Measurements from ENCODE around the gene PAX8.

The PAX8 gene

DNA sequence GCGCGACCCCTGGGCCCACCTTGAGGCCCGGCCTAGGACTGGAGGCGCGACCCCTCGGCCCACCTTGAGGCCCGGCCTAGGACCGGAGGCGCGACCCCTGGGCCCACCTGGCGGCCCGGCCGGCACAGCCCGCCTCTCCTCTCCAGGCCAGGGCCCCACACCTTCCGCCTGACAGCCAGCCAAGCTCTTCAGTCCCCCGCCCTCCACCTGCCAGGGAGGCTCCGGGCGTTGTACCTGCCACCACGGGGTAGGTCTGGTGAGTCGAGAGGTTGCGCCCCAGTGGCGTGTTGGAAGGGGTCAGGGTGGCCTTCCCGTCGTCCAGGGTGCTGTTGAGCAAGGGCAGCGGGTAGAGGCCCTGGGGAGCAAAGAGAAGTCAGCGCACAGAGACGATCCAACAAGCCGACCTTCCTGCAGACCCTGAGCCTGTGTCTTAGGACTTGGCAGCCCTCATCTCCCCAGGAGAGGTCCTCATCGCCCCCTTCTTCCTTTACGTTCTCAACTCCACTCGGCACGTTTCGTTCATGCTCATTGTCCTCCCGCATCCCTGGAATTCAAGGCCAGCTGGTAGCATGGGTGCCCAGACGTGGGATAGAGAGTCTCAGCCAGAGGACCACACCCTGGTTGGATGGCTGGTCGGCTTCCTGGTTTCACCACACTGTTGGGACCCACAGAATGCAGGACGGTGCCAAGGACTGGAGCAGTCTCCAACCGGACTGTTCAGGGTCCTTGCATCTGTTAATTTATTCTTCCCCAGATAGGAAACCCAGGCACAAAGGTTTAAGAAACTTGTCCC, 42.2 kb downstream of the PAX8 start:
- no peak for DNase-seq (ENCODE audit: low read depth in 2 of 2)

DNA sequence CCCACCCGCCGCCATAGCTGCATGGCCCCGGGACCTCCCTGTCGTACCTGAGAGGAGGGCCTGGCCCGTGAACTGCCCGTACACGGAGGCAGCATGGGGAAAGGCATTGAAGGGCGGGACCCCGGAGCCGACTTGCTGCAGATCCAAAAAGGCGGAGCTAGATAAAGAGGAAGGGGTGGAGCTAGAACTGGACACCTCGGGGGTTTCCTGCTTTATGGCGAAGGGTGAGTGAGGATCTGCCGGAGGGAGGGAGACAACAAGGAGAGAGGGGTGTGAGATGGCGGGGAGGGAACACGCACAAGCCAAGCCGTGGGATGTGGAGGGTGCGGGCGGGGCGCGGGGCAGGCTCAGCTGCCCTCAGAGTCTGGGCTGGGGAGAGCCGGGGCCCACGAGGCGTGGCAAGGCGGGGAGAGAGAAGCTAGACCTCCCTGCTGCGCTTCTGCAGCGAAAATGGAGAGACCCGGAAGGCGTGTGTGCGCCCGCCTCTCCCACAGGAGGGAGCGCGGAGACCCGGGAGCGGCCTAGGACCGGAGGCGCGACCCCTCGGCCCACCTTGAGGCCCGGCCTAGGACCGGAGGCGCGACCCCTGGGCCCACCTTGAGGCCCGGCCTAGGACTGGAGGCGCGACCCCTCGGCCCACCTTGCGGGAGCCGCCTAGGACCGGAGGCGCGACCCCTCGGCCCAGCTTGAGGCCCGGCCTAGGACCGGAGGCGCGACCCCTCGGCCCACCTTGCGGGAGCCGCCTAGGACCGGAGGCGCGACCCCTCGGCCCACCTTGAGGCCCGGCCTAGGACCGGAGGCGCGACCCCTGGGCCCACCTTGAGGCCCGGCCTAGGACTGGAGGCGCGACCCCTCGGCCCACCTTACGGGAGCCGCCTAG, 43.1 kb downstream of the PAX8 start:
- peak; percentile 48 to 58 for DNase-seq (ENCODE audit: low read depth in 2 of 2)

DNA sequence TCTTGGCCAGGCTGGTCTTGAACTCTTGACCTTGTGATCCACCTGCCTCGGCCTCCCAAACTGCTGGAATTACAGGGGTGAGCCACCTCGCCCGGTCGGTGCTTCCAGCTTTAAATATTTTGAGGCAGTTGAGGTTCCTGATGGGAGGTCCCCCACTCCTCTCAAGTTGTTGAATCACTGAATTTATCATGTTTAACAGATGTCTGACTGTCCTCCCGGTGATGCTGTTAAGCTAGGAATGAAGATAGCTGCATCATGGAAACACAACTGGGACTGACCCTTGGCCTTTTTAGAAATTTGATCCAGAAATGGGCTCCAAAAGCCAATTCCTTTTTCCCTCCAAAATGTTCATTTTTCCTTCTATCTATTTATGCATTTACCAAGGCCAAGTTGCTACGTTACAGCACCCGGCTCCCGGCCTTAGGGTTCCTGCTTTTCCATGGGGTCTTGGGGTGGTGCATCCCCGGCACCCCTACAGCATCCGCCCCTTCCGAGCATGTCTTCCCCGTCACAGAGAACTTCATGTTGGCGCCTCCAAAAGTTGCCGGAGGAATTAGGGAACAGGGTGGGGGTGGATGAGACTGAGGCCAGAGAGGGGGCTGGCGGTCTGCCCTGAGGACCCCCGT, 43.9 kb downstream of the PAX8 start:
- DNase-seq (ENCODE audit: low read depth in 2 of 2): no peak

DNA sequence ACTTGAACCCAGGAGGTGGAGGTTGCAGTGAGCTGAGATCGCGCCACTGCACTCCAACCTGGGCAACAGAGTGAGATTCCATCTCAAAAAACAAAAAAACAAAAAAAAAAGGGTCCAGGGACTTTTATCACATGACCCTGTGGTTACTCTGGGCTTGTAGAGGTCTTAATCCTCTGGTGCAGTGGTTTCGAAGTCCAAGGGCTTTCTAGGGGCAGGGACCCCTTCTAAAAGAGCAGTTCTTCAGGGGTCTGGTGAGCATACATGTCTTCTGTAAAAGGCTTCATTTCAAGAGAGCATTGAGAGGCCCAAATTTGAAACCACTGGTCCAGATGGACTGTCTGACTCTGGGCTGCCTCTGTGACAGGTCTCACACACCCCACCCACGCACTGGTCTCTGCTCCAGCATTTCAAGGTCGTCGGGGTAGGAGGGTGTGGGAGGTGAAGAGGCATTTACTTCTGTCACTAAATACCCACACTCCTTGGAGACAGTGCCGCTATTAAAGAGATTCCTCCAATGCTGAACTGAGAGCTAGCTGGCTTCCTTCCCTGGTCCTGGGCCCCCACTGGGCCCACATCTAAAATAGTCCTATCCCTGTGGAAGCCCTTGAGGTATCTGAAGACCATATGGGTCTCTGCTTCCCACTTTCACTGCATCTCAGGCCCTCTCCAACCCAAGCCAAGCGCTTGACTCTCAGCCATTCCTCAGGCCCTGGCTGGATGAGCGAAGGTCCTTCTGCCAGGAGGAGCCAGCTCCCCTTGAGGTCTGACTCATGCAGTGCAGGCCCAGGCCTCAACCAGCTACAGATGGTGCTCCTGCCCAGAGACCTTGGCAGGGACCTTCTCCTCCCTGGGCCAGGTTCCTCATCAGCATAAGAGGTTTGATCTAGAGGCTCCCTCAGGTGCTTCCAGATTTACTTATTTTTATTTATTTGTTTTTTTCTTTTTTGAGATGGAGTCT, 44.8 kb downstream of the PAX8 start:
- no peak for DNase-seq (ENCODE audit: low read depth in 2 of 2)

DNA sequence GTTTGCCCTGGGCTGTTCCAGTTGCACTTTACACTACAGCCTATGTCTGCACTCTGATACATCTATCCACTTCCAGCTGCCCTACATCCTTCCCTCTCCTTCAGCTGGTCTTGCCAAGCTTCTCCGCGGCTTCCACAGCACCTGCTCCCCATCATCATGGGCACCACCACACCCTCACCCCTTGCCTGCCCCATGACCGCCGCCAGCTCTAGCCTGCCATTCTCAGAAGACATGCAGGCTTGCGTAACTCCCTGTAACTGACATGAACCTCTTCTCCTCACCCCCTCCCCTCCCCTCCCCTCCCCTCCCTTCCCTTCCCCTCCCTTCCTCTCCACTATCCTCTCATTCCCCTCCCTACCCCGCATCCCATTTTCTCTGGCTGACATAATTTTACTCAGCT, 46.0 kb downstream of the PAX8 start:
- DNase-seq (ENCODE audit: low read depth in 2 of 2): no peak

DNA sequence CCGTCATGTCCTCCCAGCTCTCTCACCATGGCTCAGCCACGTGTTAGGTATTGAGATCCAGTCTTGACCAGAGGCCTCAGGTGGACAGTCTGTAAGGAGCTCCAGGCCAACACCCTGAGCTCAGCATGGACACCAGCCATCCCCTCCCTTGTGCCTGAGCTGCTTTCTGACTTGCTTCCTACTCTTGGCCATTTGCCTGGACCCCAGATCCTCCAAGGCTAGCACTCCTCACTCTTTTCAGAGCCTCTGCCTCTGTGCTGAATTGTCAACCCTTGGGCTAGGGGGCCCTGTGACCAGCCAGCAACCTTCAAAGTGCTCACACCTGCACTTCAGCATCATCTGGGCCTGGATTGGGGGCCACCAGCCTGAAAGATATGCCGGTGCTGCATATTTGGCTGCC, 46.6 kb downstream of the PAX8 start:
- no peak for DNase-seq (ENCODE audit: low read depth in 2 of 2)

DNA sequence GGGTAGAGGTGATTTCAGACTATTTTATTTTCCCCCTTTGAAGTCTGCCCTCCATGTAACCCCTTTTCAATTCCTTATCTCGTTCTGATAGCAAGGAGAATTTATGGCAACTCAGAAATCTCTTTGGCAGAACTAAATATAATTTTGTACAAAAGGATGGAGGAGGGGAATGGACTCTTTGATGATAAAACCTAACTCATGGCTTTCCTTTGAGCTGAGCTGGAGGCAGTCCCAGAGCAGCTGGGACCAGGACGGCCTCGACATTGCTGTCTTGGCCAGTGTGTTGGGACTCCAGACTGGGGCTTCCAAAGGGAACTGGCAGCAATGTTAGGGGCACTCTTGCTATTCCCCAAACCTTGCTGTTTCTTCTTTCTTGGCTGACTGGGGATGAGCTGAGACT, 47.7 kb downstream of the PAX8 start:
- no peak for DNase-seq (ENCODE audit: low read depth in 2 of 2)

DNA sequence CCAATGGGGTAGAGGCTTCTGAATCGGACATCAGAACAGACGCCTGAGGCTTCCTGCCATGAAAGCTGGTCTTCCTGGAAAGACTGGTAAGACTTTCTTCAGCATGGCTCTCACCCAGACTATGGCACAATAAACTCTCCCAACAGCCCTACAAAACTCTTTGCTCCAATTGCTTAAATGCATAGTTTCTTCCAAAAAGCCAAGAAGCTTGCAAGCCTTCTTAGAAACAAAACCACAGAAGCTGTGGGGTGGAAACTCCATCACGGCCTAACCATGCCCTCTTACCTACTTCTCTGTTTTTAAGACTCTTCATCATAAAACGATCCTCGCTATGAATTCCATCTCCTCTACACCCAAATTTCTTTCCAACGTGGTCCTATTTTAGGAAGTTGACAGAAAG, 48.2 kb downstream of the PAX8 start:
- DNase-seq (ENCODE audit: low read depth in 2 of 2): no peak

DNA sequence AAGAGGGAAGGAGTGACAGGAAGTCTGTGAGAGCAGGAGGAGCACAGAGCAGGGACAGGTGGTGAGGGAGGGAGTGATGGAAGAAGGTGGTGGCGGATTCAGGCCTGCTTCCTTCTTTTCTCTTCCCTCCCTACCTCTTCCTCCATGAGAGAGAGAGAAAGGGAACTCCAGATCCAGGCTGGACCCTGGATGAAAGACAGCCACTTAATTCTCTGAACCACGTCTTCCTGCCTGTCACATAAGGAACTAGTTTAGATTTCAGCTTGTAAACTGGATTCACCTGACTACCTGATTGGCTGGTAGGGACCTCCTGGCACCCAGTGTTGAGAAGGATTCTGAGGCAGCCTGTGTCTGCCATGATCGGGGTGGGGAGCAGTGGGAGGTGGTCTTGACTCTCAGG, 48.9 kb downstream of the PAX8 start:
- DNase-seq (ENCODE audit: low read depth in 2 of 2): no peak

DNA sequence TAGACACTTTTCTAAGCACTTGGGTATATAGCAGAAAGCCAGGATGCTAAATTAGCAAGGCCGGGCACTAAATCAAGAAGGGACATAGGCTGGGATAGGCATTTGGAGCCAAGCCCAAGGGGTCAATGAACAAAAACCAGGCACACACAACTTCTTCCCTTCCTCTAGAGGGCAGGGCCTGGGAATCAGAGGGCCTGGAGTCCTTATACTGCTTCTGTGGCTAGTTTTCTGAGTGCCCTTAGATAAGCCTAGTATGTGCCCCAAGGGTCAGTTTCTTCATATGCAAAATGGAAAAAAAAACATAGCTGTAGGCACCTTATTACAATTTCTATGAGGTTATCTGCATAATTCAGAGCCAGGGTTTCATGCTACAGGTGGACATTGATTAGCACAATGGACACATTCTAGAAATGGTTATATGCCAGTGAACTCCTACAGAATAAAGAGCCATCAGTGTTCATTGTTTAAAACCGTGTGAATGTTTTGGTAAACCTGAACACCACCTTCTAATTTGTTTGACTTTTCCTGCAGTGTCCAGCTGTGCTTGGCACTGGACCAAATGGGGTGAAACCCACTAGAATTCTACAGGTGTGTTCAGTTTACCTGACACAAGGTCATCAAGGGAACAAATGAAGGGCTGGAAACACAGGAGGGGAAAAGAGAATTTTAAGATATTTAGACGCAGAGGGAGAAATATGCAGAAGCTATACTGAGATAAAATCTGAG, 49.6 kb downstream of the PAX8 start:
- DNase-seq (ENCODE audit: low read depth in 2 of 2): no peak

DNA sequence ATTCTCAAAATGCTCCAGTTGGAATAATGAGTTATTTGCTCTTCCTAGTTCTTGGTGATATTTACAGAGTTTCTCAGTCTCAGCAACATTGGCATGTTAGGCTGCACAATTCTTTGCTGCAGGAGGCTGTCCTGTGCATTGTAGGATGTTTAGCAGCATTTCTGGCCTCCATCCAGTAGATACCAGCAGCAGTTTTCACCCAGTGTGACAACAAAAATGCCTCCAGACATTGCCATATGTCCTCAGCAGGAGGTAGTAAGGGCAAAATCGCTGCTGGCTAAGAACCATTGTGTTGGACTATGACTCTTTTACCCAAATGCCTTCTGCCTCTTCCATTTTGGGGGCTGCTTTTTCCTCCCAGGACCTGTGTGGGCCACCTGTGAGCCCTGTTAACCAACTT, 50.4 kb downstream of the PAX8 start:
- no peak for DNase-seq (ENCODE audit: low read depth in 2 of 2)

DNA sequence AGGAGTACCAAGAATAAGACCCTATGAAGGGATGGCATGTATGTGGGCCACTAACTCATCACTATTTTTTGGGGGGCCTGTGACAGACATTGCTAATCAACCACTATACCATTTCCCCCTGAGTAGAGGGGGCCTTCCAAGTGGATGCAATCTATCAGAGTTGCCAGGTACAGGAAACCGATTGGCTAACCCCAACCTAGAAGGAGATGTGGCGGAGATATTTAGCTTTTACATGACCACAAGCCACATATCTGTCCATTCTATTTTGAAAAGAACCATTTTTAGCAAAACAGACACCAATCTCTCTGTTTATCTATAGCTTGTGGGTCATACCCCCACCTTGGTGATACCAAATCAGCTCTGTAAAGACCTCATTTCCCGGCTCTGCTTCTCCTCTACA, 51.0 kb downstream of the PAX8 start:
- no peak for DNase-seq (ENCODE audit: low read depth in 2 of 2)

DNA sequence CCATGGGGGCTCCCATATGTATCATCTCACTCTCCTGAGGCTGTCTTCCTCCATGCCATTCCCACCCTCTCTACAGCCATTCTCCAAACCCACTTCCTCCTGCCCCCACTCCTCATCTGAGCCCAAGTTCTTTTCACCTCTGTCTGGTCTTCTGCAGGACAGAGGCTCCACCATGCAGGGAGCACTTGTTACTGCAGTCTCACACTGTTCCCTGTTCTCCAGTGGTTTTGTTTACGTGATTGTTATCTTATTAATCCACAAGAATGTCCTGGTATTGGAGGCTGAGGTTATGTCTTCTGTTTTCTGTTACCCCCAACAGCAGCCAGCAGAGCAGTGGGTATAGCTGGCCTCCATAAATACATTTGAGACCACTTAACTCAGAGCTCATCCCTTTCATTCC, 51.4 kb downstream of the PAX8 start:
- no peak for DNase-seq (ENCODE audit: low read depth in 2 of 2)

DNA sequence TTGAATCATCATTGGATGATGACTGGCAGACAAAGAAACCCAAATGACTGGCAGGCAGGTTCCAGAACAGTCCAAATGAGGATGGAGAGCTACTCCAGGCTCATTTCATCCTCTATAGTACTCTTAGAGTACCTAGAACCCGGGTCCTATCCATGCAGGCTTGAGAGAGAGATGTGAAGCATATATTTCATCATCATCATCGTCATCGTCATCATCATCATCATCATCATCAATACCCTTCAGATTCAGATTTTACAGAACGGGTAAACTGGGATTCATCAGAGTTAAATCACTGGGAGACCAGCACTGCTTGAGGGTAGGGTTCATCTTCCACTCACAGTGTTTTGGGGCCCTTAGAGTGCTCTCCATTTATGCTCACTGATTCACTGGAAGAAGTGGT, 52.3 kb downstream of the PAX8 start:
- DNase-seq (ENCODE audit: low read depth in 2 of 2): no peak

DNA sequence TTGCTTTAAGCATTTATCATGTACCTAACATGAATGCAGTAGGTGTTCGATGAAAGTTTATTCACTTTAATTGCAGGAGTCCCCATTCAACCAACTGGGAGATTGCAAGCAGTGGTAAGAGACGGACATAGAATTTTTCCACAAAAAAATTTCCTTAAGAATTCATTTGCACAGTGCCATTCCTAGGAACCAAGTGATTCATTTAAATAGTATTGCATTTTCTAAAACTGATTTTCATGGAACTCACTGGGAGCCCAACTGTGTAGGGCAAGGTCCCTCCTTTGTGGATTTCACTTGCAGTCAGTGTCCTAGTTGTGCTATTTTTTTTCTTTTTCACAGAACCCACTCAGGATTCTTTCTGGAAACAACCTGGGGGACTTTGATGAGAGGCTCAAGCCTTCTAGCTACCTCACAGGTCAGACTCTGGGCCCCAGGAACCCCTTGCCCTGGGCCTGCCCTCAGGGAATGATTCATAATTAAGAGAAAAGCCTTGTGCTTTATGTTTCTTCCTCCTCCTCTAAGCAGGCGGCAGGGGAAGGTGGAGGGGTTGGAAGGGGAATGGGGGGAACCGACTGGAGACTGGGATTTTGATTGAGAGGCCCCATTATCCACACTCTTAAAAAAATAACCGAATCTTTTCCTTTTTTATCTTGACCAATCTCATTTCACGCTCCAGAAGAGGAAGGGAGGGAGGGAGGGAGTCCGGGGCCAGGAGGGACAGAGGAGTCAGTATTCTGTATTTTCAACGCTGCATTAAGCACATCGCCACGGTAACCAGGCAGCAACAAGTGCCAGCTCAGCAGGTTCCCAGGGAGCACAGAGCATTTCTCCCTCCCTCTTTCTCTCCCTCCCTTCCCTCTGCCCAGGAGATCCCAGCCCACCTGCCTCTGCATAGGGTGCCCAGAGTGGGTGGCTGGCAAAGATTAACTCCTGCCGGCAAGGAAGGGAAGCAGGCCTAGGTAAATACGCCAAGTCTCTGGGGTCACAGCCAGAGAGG, 53.2 kb downstream of the PAX8 start:
- DNase-seq (ENCODE audit: low read depth in 2 of 2): no peak

DNA sequence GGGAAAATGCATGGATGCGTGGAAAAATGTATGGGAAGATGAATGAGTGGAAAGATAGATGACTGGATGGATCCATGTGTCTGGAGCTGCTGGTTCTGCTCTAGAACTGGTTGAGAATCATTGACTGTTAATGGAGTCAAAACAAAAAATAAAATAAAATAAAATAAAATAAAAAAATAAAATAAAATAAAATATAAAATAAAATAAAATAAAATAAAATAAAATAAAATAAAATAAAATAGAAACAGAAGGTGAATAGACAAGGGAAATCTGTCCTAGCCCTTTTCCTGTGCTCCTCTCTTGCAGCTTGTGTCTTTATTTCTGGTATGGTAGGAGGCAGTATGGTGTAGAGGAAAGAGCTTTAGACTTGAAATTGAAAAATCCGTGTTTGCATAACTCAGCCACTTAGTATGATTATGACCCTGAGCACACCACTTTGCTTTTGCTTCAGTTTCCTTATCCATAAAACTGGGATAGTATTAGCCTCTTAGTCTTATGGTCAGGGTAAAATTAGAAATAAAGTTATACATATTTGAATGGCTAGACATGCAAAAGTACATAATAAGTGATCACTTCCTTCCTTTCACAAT, 54.0 kb downstream of the PAX8 start:
- DNase-seq (ENCODE audit: low read depth in 2 of 2): no peak

DNA sequence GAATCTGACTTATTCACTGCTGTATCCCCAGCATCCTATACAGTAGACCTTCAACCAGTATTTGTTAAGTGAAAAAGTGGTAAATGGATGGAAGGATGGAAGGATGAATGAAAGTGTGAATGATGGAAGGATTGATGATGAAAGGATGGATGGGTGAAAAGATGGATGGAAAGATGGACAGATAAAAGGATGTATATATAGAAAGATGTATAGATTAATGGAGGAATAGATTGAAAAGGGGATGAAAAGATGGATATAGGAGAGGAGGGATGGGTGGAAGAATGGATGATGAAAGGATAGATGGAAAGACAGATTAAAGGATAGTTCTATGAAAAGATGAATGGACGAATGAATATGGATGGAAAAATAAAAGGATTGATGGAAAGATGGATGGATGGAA, 54.9 kb downstream of the PAX8 start:
- no peak for DNase-seq (ENCODE audit: low read depth in 2 of 2)

DNA sequence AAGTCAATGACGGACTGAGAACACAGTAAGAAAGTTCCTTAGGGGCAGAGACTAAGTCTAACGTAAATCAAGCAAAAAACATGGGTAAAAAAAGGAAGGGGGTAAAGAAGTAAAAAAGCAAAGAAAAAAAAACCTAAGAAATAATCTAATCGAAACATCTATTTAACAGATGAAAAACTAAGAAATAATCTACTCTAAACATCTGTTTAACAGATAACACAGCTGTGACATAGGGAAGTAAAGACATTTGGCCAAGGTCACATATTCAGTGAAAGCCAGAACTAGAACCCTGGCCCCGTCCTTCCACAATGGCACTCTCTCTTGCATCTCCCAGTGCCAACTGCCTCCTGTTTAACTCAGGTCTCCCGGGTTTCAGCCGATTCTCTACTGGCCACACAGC, 56.9 kb downstream of the PAX8 start:
- no peak for DNase-seq (ENCODE audit: low read depth in 2 of 2)

DNA sequence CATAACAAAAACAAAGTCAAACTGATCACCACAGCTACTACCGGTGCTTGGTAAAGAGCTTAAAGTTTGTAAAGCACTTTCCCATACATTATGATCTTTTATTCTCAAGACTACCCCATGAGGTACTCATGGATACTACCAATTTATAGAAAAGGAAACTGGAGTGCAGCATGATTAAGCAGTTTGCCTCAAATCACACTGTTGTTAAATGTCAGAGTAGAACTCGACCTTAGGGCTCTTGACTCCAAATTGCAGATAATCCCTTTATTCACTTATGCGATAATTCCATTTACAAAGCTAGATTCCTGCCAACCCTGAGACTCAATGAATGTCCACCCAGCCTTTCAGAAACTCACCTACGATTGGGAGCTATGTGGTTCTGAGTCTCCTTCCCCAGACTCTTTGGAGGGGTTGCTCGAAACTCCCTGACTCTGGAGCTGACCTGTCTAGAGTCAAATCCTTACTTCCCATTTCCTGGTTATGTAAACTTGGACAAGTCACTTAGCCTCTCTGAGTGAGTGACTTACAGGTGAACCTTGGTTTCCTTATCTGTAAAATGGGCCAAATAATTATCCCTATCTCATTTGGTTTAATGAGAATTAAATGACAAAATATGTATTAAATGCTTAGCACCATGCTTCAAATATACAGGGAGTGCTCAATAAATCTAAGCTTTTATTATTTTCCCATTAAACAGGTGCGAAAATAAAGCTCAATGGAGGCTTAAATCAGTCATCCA, 57.6 kb downstream of the PAX8 start:
- DNase-seq (ENCODE audit: low read depth in 2 of 2): no peak

Measured in stimulated activated CD8-positive, alpha-beta memory T cell treated with anti-CD3 and anti-CD28 coated beads, Interleukin-2, amount 100 ng/mL, for 48 hours (primary cell).